Kidney epithelial cell (primary cell): ENCODE measurements around the gene ZBTB7B. TPM values are rescaled to one million over a fixed set of nuclear protein-coding genes. Genes with fewer than 3 reads are reported as not detected.

ENCODE experiments used
- DNase-seq: peaks from one replicate; pipeline ENCODE4 v3.0.0-alpha.2; 2010; ENCODE audit warnings: low read depth
- H3K27me3 ChIP-seq: 2 replicates; pipeline ENCODE4 v1.6.0; 2011; ENCODE audit warnings: low read length; ENCODE audit not compliant: control insufficient read depth, insufficient read depth
- H3K36me3 ChIP-seq: 2 replicates; pipeline ENCODE4 v1.5.1; 2011; ENCODE audit warnings: low read length; ENCODE audit not compliant: control insufficient read depth, insufficient read depth
- H3K4me3 ChIP-seq: 2 replicates; pipeline ENCODE4 v1.5.1; 2011; ENCODE audit warnings: low read depth, mild to moderate bottlenecking, control low read depth, low read length
- CTCF ChIP-seq: IDR thresholded peaks from 2 replicates; pipeline ENCODE4 v1.5.1; 2011; ENCODE audit warnings: mild to moderate bottlenecking, moderate library complexity, low read length, control low read depth, inconsistent platforms; ENCODE audit not compliant: insufficient read depth, poor library complexity, severe bottlenecking
- total RNA-seq: library from RNA; depleted of rRNA; stranded (reverse); fragments of >200 nt; gene quantifications from 2 replicates; pipeline ENCODE4 v1.2.3, GENCODE V29; 2015

Gene ZBTB7B
- total RNA-seq, 1 donor from 2014 or later, result 28.0 TPM

DNA sequence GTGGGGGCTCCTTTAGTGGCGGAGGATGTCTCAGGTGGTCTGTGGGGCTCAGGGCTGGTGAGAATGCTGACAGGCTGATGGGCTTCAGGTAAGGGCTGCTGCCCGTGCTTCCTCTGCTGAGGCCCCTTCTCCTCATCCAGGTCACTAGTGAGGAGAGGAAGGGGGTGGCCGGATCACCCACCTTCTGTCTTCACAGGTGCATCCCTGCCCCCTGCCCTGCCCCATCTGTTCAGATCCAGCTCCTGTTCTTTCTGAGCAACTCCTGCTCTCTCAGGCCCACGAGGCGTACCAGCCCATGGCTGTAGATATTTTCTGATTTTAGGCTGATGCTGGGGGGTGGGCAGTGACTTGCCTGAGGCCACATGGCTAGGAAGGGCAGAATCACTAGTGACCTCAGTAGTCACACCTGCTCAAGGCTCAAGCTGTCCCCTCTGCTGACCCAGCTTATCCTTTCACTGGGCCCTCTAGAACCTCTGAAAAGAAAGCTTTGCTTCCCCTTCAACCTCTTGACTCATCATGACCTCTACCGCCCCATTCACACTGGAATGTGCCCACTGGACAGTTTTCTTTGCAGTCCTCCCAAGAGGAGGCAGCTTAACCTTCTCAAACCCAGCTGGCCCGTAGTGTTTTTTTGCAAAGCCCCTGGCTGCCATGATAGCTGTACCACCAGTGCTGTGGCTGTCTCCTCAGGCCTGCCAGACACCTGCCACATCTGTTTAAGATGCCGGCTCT lies 16.2 kb downstream of the ZBTB7B start:
- DNase-seq, result no peak
- no peak for TF ChIP-seq CTCF
- no peaks in the 10 kb centered on the region for H3K36me3 ChIP-seq

DNA sequence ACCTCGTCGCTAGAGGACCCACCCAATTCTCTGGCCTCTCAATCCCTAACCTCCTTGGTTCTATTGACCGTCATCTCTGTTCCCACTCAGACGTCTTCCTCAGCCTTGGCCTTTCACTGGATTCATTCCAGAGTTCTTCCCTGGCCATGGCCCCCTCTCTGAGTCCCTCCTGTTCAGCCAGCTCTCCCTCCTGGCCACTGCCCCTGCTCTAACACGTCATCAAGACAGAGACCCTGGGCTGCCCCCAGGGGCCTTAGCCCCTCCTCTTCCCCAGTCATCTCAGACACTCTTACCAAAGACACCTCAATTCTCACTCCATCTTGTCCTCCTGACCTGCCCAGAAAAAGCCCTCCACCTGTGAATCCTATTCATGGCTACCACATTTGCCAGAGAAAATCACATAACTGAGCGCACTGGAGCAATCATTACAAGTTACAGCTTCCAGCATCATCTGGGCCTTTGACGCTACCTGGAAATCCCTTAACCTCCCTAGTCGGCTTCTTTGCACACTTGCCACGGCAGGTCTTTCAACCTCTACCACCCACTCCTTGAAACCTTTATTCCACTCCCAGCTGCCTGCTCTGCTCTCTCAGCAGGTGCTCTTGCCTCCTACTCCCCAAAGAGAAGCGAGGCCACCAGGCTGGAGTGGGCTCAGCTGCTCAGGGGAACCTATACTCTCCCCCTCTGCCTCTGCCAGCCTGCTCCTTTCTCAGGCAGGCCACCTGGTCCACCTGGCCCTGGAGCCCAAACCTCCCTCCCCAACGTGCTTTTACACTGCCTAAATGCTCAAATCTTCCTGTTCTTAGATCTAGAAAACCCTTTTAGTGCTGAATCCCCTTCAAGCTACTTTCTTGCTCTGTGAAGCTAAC lies 17.0 kb downstream of the ZBTB7B start:
- Histone ChIP-seq H3K27me3 (no peaks in the 10 kb centered on the region), H3K4me3 (no peak overlapping the region), H3K36me3 (no peaks in the 10 kb centered on the region)
- TF ChIP-seq CTCF, result no peak
- no peak for DNase-seq

More for the DNA sequence above, 16.2 kb downstream of the ZBTB7B start:
- no peaks in the 10 kb centered on the region for H3K27me3 ChIP-seq
- H3K4me3 ChIP-seq, result no peak overlapping the region

DNA sequence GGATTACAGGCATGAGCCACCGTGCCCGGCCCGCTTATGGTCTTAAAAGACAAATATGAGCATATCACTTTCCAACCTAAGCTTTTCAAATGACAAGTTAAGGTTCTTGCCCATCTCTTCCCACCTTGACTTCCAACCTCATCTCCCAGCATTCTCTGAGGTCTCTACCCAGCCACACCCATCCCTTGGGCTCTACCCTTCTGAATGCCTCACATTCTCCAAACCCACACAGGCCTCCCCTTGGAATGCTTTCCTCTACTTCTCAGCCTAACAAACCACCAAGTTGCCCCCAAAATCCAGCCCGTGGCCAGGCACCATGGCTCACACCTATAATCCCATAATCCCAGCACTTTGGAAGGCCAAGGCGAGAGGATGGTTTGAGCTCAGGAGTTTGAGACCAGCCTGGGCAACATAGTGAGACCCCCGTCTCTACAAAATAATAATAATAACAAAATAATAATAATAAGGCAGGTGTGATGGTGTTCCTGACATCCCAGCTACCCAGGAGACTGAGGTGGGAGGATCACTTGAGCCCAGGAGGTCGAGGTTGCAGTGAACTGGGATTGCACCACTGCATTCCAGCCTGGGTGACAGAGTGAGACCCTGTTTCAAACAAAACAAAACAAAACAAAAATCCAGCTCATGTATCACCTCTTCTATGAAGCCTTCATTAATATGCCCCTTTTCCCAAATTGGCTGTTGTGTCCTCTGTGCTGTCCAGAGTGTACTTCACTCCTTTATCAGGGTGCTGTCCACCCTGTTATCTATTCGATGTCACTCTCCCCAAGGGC lies 19.7 kb downstream of the ZBTB7B start:
- H3K27me3 ChIP-seq, result no peaks in the 10 kb centered on the region
- DNase-seq, result no peak
- H3K4me3 ChIP-seq, result no peak overlapping the region
- H3K36me3 ChIP-seq, result no peaks in the 10 kb centered on the region
- TF ChIP-seq CTCF, result no peak

- H3K4me3 ChIP-seq, result no peak overlapping the region
- DNase-seq, result no peak
- no peak for TF ChIP-seq CTCF
Observed at GRCh38 chr1:155022927-155023236, 20.3 kb downstream of the ZBTB7B start.

DNA sequence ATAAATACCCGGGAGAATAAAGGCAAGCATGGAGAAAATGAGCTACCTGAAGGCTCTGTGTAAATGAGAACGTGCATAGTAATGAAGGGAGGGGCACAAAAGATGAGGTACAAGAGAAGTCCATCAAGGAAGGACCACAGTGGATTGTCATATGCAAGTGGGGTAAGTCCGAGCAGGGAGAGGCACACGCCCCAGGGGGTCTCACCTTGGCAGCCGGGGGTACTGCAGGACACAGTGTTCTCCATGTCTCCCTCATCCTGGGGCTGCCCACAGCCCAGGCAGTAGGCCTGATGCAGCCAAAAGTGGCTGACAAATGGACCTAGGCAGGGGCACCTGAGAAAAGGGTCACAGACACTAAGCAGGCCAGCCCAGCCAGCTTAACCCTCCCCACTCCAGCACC lies 21.0 kb downstream of the ZBTB7B start:
- Histone ChIP-seq H3K27me3 (no peaks in the 10 kb centered on the region), H3K4me3 (no peak overlapping the region), H3K36me3 (no peaks in the 10 kb centered on the region)
- TF ChIP-seq CTCF, result no peak
- DNase-seq, result no peak

More at GRCh38 chr1:155022927-155023236, 20.3 kb downstream of the ZBTB7B start:
- Histone ChIP-seq H3K36me3 (no peaks in the 10 kb centered on the region), H3K27me3 (no peaks in the 10 kb centered on the region)
